ENCODE measurements around the gene CERT1.

DNA sequence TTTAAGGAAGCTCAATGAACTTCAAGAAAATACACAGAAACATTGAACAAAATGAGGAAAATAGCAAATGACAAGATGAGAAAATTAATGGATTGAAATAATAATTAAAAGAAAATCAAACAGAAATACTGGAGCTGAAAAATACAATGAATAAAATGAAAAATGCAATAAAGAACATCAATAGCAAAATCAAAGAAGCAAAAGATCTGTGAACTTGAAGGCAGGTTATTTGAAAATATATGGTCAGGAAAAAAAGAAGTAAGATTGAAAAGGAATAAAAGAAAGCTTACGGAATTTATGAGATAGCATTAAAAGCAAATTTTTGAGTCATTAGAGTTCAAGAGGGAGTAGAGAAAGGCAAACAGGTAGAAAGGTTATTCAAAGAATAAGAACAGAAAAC is 42.4 kb downstream of the CERT1 start:
- TF ChIP-seq, protein P1, sequence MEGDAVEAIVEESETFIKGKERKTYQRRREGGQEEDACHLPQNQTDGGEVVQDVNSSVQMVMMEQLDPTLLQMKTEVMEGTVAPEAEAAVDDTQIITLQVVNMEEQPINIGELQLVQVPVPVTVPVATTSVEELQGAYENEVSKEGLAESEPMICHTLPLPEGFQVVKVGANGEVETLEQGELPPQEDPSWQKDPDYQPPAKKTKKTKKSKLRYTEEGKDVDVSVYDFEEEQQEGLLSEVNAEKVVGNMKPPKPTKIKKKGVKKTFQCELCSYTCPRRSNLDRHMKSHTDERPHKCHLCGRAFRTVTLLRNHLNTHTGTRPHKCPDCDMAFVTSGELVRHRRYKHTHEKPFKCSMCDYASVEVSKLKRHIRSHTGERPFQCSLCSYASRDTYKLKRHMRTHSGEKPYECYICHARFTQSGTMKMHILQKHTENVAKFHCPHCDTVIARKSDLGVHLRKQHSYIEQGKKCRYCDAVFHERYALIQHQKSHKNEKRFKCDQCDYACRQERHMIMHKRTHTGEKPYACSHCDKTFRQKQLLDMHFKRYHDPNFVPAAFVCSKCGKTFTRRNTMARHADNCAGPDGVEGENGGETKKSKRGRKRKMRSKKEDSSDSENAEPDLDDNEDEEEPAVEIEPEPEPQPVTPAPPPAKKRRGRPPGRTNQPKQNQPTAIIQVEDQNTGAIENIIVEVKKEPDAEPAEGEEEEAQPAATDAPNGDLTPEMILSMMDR (conservative IDR thresholded peaks at IDR 0.05 in 1 of 2, IDR thresholded peaks at IDR 0.05 in 1 of 2; ENCODE audit: extremely low read depth in 1 of 2, insufficient read depth in 1 of 2, low read depth in 1 of 2, low read length in 2 of 2): no peak
- TF ChIP-seq EZH2 (IDR thresholded peaks at IDR 0.05; ENCODE audit: borderline replicate concordance, low read length): no peak
